NCI-H146 (cell line): Measurements from ENCODE around the gene RPTOR.

Experiments used
- DNase-seq: peaks from one replicate; lab custom pipeline; 2025; lab: John Stamatoyannopoulos, UW

RPTOR gene

DNA sequence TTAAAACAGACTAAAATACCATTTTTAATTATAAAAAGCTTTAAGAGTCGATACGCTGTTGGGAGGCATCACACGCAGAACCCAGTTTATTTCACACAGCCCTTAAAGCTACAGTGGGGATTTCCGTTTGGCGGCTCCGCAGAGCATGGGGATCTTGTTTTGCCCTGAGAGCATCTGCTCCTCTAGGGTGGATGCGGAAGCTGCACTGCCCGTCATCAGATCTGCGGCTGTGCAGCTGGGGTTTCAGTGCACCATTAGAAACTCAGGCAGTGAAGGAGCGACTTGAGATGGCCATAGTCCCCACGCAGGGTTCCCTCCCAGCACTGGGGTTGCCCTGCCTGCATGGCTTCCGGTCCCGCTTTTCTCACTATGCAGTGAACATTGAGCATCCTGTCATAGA, 384.8 kb downstream of the RPTOR start:
- DNase-seq = no peak

DNA sequence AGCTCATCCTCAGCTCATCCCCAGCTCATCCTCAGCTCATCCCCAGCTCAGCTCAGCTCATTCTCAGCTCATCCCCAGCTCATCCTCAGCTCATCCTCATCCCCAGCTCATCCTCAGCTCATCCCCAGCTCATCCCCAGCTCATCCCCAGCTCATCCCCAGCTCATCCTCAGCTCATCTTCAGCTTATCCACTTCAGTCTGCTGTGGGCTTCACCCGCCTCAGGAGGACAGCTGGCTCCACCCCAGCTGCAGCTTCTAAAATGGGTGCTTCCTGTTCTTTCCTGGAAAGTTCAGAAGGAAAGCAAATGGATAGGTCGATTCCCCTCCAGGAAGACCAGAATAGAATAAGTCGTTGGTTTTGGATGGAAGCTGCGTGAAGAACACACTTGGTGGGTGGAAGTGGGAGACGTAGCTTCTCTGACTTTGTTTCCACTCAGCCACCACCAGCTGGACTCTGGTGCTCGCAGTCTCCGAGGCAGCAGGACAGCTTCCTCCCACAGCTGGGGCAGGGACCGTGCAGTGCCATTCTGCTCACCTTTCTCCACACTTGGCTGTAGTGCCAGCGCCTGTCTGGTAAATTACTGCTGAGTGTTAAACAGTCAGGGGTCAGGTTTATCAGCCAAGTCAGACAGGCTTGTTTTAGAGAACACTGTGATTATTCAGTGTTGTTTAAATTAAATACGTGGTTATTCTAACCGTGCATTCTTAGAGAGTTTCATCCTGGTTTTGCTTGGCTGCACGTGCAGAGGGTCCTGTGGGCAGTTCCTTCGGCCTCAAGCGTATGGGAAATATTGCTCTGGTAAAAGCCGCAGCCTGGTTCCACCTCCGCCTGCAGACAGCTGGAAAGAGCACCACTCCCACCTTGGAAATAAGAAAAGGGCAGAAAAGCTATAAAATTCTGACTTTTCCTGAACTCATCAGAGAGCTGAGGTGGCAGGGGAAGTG, 386.0 kb downstream of the RPTOR start:
- DNase-seq = no peak

DNA sequence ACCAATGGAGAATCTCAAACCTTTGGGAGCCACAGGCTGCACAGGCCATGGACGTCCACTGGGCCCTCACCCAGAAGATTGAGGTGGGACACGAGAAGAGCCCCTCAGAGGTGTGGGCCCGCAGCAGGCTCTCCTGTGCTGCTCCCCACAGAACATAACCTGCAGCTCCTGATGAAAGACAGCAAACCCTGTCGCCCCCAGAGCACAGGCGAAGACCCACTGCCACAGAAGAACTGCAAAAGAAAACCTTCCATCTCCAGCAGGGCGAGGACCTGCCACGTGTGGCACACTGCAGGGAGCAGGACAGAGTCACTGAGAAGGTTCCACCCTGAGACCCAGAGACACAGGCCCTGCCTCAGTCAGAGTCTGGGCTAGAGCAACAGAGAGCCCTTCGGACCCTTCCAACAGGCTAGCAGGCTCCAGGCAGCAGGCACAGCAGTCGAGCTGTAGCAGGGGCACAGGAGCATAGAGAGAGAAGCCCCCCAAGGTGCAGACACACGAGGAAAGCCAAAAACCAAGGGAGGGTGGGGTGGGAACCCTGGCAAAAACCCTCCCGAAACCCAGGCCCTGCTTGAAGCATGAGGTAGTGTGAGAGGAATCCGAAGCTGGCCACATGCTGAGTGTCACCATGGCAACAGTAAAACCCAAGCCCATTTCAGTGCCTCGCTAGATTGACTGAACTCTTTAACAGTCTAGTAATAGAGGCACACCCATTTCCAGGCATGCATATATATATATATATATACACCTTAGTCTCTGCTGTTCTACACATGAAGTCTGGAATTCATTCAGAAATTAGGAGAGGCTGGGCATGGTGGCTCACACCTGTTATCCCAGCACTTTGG, 387.0 kb downstream of the RPTOR start:
- peak; percentile 29 for DNase-seq

- no peak for DNase-seq
These were observed 390.9 kb downstream of the RPTOR start for GRCh38 chr17:80935526-80935925.

DNA sequence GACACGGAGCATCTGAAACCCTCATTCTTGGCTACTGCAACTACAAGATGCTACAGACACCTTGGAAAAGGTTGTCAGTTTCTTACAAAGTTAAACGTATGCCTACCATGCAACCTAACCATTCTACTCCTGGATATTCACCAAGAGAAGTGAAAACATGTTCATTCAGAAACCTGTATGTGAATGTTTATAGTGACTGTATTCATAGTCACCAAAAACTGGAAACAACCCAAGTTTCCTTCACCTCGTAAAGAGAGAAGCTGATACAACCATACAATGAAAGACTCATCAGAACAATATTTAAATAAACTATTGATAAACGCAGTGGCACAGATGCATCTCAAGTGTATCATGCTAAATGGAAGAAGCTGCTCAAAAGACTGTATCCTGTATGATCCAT, 391.6 kb downstream of the RPTOR start:
- DNase-seq = no peak

DNA sequence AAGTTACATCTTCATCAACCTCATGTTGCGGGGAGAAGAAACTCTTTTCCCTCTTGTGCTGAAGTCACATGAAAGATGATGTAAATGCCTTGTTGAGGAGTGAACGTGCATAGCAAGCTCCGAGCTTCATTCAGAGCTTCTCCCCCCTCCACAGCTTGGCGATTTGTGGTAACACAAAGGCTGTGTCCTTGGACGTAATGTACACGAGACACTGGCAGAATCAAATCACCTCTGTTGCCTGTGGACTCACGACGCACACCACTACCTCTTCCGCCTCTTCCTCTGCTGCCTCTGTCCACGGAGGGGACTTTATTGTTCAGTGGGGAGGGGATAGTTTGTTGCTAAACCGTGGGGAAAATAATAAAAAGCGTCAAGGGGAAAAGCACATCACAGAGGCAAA, 392.1 kb downstream of the RPTOR start:
- DNase-seq = no peak

DNA sequence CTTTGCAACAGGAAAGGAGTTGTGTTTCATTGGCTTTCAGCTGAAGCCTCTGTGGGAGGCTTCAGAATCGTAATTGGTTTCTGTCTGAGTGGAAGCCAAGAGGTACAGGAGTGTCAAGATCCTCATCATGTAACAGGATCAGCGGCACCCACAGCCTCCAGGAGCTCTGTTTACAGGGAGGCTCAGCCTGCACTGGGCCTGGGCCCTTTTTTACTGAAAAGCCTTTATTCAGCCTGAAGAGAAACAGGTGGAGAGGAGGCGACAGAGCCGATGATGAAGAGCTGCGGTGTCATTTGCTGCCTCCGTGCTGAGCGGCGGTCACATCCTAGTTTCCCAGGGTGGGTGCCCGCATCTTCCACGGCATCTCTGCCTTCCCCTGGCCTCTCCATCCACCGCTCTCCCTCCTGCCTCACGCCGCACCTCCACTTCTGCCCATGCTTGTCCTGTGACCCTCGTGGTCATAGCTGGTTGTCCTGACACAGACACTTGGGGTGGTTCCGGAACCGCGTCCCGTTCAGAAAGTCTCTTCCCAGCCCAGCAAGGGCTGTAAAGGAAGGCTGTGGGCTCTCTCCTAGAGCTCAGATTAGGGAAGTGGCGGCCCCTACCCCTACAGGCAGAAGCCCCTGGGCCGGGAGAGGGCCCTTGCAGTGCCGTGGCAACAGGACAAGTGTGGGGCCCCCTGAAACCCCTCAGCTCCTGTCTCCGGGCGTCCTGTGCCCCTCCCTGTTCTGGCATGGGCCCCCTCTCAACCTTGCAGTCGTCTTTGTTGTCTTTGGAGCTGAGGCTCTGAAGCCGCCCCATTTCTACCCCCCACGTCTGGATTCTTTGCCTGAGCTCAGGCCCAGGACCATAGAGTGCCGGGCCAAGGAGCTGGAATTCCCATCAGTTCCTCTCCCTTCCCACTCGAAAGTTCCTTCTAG, 393.1 kb downstream of the RPTOR start:
- no peak for DNase-seq

DNA sequence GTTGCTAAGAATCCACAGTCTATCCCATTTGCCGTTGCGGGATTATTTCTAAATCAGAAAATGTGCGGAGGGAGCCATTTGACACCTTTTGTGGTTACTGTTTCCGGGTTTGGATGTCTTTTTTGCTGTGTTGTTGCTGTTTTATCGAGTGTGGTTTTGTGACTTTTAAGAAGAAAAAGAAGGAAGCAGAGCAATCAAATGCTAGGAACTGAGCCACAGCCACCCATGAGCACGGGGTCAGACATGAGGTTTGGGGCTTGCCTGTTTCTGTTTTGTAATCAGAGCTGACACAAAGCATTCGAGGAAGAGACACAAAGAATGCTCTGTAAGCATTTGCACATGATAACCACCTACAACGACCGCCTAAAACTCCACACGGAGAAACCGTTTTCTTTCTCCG, 393.9 kb downstream of the RPTOR start:
- DNase-seq = no peak

- no peak for DNase-seq
These were observed 394.8 kb downstream of the RPTOR start for GRCh38 chr17:80939151-80940145.

DNA sequence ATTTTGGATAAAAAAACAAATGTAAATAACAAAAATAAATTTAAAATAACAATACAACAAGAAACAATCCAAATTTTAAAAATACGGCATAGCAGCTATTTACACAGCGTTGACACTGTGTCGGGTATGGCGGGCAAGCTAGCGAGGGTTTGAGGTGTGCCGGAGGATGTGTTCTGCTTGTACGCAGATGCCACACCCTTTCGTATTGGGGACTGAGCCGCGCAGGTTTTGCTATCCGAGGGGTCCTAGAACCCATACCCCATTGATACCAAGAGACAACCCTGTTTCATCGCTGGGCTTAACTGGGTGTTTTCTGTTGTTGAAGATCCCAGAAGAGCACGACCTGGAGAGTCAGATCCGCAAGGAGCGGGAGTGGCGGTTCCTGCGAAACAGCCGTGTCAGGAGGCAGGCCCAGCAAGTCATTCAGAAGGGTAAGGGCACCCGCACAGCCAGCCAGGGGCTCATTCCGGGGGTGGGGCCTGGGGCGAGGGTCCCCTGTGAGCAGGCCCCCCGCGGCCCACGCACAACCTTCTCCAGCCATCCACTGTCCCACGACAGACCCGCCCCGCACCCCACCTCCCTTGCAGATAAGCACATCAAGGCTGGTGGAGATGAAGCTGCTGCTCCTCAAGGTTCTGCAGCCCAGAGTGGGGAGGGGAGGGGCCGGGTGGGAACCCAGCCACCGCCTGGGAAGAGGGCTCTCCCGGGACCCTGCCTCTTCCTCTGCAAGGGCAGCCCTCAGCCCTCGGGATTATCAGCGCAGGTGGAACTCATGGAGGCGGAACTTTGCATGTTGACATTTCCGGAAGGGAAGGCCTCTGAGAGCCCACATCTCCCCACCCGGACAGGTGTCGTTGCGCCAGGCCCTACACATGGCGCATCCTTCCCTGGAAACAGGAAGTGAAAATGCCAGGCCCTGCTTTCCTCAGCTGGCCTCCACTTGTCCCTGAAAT, 395.8 kb downstream of the RPTOR start:
- no peak for DNase-seq

GRCh38 chr17:80941171-80941570, 396.5 kb downstream of the RPTOR start:
- no peak for DNase-seq

DNA sequence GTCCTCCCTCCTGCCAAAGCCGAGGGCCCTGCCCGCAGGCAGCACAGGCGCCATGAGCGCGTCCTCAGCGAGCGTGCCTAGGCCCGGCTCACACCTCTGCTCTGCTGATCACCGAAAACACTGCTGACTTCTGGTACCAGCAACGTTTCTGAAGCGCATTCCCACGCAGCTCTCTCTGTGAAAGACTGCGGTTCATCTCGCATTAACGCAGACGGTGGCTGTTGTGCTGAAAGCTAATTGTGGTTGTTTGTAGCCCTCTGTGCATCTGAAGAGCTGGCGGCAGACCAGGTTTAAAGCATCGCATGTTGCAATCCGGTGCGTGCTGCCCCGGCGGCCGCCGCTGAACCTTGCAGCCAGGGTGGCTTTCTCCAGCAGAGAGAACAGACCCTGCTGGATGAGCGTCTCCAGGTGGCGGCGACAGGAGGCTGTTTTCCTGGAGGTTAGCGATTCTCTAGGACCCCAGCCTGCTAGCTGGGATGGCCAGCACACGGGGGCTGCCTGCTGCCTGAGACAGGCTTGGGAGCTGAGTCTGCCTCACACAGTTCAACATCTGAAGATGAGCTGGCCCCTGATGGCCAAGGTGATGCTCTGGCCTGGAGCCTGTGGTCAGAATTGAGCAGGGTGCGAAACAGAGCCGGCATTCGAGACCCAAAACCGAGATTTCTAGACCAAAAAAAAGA, 397.2 kb downstream of the RPTOR start:
- no peak for DNase-seq

DNA sequence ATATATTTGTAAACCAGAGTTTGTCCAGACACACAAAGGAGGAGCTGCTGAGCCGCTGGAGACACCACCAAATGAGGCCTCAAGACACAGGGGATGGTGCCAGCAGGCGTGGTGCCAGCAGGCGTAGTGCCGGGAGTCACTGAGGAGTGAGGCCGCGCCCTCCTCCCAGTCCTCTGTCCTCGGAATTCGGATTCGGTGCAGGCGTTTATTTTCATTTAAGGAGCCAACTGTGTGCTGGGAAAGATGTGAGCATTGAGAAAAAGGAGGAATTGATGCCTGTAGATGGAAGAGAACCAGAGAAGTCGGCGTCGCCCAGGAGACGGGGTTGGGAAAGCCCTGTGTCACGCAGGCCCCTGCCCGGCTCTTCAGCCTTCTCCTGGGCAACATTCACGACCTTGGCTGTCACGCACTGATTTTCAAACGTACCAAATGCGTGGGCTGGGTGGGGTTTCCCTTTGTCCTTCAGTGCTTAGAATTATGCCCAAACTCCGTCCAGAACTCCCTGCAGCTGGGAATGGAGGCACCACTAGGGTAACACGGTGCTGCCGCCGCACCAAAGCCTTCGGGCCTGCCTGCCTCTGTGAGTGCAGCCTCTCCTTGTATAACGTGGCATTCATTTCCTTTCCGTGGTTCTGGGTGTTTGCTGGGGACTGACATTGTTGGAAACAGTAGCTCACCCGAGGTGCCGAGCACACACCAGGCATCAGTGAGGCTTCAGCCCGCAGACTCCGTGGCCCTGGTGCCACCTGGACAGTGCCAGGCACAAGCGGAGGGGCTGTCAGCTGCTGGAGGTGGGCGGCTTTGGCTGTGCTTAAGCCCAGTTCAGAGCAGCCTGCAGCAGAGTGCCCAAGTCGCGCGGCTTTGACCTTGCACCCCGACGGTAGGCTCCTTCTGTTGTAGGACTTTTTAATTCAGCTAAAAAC, 398.0 kb downstream of the RPTOR start:
- DNase-seq = no peak

GRCh38 chr17:80943346-80944145, 398.9 kb downstream of the RPTOR start:
- no peak for DNase-seq

DNA sequence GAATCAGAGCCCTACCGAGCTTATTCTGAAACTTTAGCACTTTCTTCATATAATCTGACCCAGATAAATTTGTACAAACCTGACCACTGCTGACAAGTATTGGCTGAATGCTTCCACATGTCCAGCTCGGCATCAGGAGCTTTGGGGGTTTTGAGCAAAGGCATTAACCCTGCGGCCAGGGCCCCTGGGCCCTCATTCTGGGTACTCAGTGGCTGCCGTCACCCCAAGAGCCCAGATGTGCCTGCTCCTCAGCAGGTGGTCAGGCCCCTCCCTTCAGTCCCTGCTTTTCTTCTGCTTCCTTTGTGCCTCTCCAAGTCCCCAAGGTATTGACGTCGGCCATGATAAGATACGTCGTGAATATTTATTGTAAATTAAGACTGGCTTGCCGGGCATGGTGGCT, 399.7 kb downstream of the RPTOR start:
- no peak for DNase-seq

- no peak for DNase-seq
These were observed 401.1 kb downstream of the RPTOR start for GRCh38 chr17:80945736-80946135.

GRCh38 chr17:80946449-80946848, 401.8 kb downstream of the RPTOR start:
- DNase-seq = no peak
